Measurements from ENCODE around the gene CTBP1.
A peak's percentile ranks its signal among the peaks of the same experiment; 100 is the strongest.

CTBP1 gene

DNA sequence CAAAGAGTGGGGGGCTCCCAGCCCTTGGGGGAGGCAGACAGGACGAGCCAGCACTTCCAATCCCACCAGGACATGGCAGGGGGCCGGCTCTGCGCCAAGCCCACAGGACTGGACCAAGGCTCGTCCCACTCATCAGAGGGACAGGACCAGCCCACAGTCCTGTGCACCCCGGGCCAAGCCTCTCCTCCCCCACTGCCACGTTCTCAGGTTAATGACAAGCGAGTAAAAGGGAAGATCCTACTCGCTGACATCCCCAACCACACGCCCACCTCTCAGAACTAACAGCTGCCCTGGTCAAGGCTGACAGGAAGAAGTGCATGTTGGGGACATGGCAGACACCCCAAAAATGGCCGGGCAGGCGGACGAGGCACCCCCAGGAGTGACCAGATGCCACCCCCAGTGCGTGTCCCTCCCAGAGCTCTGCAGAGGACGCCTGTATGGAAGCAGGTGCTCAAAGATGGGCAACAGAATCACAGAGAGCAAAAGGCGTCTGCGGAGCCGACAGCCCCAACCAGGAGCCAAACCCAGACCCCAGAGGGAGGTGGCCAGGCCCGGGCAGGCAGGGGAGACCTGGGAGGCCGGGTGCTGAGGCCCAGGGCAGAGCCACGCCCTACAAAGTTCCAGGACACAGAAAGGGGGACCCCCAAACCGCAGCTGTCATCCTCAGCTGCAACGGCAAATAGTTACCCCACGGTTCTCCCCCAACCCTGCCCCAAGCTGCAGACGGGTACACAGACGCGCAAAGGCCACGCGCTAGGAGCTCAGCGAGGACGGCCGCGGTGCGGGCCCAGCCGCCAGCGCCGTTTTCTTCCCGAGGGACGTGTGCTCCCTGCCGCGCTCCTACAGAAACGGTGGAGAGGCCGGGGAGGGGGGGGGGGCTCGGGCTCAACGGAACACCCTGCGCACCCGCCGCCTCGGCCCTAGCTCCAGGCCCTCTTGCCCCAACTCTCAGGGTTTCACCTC lies 1.7 kb downstream of the CTBP1 start:
- peaks cover 25% of the 10 kb centered on the region for H3K36me3 Mint-ChIP-seq (ENCODE audit: low read depth)
- peak overlapping the region; percentile 91 to 95 (median 94) for H3K4me3 Mint-ChIP-seq
- H3K27me3 Mint-ChIP-seq (ENCODE audit: low read depth): peaks cover 3% of the 10 kb centered on the region
- peaks cover 14% of the 10 kb centered on the region for H3K9me3 Mint-ChIP-seq
- H3K27ac Mint-ChIP-seq: peak overlapping the region; percentile 91 to 99 (median 97)
- TF ChIP-seq, protein P1, sequence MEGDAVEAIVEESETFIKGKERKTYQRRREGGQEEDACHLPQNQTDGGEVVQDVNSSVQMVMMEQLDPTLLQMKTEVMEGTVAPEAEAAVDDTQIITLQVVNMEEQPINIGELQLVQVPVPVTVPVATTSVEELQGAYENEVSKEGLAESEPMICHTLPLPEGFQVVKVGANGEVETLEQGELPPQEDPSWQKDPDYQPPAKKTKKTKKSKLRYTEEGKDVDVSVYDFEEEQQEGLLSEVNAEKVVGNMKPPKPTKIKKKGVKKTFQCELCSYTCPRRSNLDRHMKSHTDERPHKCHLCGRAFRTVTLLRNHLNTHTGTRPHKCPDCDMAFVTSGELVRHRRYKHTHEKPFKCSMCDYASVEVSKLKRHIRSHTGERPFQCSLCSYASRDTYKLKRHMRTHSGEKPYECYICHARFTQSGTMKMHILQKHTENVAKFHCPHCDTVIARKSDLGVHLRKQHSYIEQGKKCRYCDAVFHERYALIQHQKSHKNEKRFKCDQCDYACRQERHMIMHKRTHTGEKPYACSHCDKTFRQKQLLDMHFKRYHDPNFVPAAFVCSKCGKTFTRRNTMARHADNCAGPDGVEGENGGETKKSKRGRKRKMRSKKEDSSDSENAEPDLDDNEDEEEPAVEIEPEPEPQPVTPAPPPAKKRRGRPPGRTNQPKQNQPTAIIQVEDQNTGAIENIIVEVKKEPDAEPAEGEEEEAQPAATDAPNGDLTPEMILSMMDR (IDR thresholded peaks at IDR 0.05; ENCODE audit: unreplicated experiment in 3 of 3): no peak
- peaks cover 30% of the 10 kb centered on the region for H3K4me1 Mint-ChIP-seq

GRCh38 chr4:1246111-1246881 lies 2.6 kb downstream of the CTBP1 start:
- peaks cover 3% of the 10 kb centered on the region for H3K27me3 Mint-ChIP-seq (ENCODE audit: low read depth)
- H3K36me3 Mint-ChIP-seq (ENCODE audit: low read depth): peaks cover 17% of the 10 kb centered on the region
- TF ChIP-seq, protein P1 (IDR thresholded peaks at IDR 0.05; ENCODE audit: unreplicated experiment in 3 of 3): no peak
- peak overlapping the region; percentile 91 to 99 (median 97) for H3K27ac Mint-ChIP-seq
- H3K9me3 Mint-ChIP-seq: peaks cover 8% of the 10 kb centered on the region
- H3K4me3 Mint-ChIP-seq: peak overlapping the region; percentile 91 to 95 (median 94)
- H3K4me1 Mint-ChIP-seq: peaks cover 30% of the 10 kb centered on the region

GRCh38 chr4:1245481-1246051 lies 3.4 kb downstream of the CTBP1 start:
- TF ChIP-seq, protein P1 (IDR thresholded peaks at IDR 0.05; ENCODE audit: unreplicated experiment in 3 of 3): no peak
- peaks cover 16% of the 10 kb centered on the region for H3K36me3 Mint-ChIP-seq (ENCODE audit: low read depth)

GRCh38 chr4:1244978-1245471 lies 3.9 kb downstream of the CTBP1 start:
- H3K27ac Mint-ChIP-seq: peak overlapping the region; percentile 50 to 70 (median 54)
- no peaks in the 10 kb centered on the region for H3K27me3 Mint-ChIP-seq (ENCODE audit: low read depth)
- peaks cover 30% of the 10 kb centered on the region for H3K4me1 Mint-ChIP-seq
- TF ChIP-seq, protein P1 (IDR thresholded peaks at IDR 0.05; ENCODE audit: unreplicated experiment in 3 of 3): no peak
- H3K4me3 Mint-ChIP-seq: peak overlapping the region; percentile 68 to 71 (median 68)
- peaks cover 11% of the 10 kb centered on the region for H3K36me3 Mint-ChIP-seq (ENCODE audit: low read depth)
- no peaks in the 10 kb centered on the region for H3K9me3 Mint-ChIP-seq

More at GRCh38 chr4:1245481-1246051, 3.4 kb downstream of the CTBP1 start:
- H3K9me3 Mint-ChIP-seq: peaks cover 1% of the 10 kb centered on the region
- H3K4me1 Mint-ChIP-seq: peaks cover 30% of the 10 kb centered on the region
- H3K4me3 Mint-ChIP-seq: peak overlapping the region; percentile 91 to 95 (median 94)
- peaks cover under 1% of the 10 kb centered on the region for H3K27me3 Mint-ChIP-seq (ENCODE audit: low read depth)
- peak overlapping the region; percentile 91 to 99 (median 97) for H3K27ac Mint-ChIP-seq

GRCh38 chr4:1244081-1244977 lies 4.6 kb downstream of the CTBP1 start:
- Mint-ChIP-seq H3K4me1 (peaks cover 30% of the 10 kb centered on the region), H3K36me3 (ENCODE audit: low read depth) (peaks cover 13% of the 10 kb centered on the region), H3K27ac (peak overlapping the region; percentile 50 to 70 (median 54)), H3K27me3 (ENCODE audit: low read depth) (no peaks in the 10 kb centered on the region), H3K4me3 (peak overlapping the region; percentile 68 to 71 (median 68)), H3K9me3 (no peaks in the 10 kb centered on the region)
- TF ChIP-seq, protein P1 (IDR thresholded peaks at IDR 0.05; ENCODE audit: unreplicated experiment in 3 of 3): no peak
